ENCODE measurements around the gene ZBTB24. TPM values are rescaled to one million over a fixed set of nuclear protein-coding genes. Genes with fewer than 3 reads are reported as not detected.
"Not testable (repeated sequence)": the region's sequence is repeated elsewhere in the genome, so short reads cannot be mapped to it uniquely, and the experiment has no call there.

The ZBTB24 gene
- total RNA-seq, 4 donors from 2014 or later = 3.7 to 10.5 (median 6.1) TPM

DNA sequence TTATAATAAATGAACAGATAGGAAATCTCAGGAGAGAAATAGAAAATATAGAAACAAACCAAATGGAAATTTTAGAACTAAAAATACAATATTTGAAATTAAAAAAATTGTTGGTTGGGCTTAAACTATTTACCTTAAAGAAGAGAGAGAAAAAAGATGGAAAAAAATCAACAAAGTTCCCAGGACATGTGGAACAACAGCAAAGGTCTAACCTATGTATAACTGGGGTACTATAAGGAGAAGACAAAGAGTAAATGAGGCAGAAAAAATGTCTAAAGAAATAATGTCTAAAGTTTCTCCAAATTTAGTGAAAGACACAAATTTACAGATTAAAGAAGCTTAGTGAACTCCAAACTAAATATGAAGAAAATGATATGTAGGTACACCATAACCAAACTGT lies 41.1 kb upstream of the ZBTB24 start:
- in situ Hi-C loops (cut with MboI; ENCODE audit: low sequenced_read_pairs in 4 of 4) (no loop called here), intact Hi-C loops (cut with DNase I; ENCODE audit: low total_unique reads) (loop anchor here (10.0 kb wide), 1 partner anchor 511 kb away; no protein-coding TSS in a partner anchor)
- TF ChIP-seq, protein P1, sequence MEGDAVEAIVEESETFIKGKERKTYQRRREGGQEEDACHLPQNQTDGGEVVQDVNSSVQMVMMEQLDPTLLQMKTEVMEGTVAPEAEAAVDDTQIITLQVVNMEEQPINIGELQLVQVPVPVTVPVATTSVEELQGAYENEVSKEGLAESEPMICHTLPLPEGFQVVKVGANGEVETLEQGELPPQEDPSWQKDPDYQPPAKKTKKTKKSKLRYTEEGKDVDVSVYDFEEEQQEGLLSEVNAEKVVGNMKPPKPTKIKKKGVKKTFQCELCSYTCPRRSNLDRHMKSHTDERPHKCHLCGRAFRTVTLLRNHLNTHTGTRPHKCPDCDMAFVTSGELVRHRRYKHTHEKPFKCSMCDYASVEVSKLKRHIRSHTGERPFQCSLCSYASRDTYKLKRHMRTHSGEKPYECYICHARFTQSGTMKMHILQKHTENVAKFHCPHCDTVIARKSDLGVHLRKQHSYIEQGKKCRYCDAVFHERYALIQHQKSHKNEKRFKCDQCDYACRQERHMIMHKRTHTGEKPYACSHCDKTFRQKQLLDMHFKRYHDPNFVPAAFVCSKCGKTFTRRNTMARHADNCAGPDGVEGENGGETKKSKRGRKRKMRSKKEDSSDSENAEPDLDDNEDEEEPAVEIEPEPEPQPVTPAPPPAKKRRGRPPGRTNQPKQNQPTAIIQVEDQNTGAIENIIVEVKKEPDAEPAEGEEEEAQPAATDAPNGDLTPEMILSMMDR (IDR thresholded peaks at IDR 0.05 in 4 of 5, conservative IDR thresholded peaks at IDR 0.05 in 1 of 5) = no peak
- no peak for TF ChIP-seq POLR2A (IDR thresholded peaks at IDR 0.05)
- ATAC-seq (no peak), DNase-seq (no peak)
- H3K27me3 ChIP-seq = no peaks in the 10 kb centered on the region
- no peaks in the 10 kb centered on the region for H3K4me1 ChIP-seq
- H3K4me3 ChIP-seq = no peak overlapping the region
- H3K9me3 ChIP-seq = no peaks in the 10 kb centered on the region
- no peak overlapping the region for H3K27ac ChIP-seq
- no peaks in the 10 kb centered on the region for H3K36me3 ChIP-seq

DNA sequence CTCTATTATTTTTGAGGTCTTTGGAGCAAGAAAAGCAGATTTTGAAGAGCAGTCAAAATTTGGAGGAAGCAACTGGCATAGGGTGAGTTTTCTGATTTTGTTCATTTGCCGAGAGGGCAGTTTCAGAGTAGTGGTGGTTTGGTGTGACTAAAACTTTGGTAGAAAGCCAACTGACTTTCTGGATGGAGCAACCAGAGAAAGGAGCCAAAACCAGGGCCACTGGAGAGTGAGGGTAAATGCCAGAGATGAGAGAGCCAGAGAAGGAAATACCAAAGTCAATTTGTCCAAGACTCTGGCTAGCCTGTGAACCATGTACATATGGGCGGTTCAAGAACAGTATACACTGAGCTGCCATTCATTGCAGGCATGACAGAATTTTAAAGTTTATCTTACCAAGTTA lies 40.5 kb upstream of the ZBTB24 start:
- Histone ChIP-seq H3K9me3 (no peaks in the 10 kb centered on the region), H3K4me3 (no peak overlapping the region), H3K4me1 (no peaks in the 10 kb centered on the region), H3K27me3 (no peaks in the 10 kb centered on the region), H3K36me3 (no peaks in the 10 kb centered on the region), H3K27ac (no peak overlapping the region)
- intact Hi-C loops (cut with DNase I; ENCODE audit: low total_unique reads) = loop anchor here (10.0 kb wide), 1 partner anchor 511 kb away; no protein-coding TSS in a partner anchor
- in situ Hi-C loops (cut with MboI; ENCODE audit: low sequenced_read_pairs in 4 of 4) = no loop called here
- TF ChIP-seq POLR2A (IDR thresholded peaks at IDR 0.05) = no peak
- TF ChIP-seq, protein P1 (IDR thresholded peaks at IDR 0.05 in 4 of 5, conservative IDR thresholded peaks at IDR 0.05 in 1 of 5) = no peak
- DNase-seq = no peak
- ATAC-seq = no peak

DNA sequence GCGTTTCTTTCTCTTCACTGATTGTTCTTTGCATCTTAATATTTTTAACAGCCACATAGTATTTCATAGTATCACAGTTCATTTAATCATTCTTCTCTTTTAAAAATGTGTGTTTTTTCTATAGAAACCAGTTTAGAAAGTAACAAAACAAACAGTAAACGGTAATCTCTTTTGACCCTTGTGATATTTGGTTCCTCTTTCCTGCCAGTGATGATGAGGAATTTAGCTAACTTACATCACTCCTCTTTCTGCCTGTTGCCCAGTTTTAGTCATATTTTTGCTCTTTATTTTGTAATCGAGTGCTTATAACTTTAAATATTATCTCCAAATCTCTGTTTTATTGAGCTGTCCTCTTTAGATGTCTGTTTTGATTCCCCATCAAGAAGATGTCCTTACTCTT lies 38.1 kb upstream of the ZBTB24 start:
- H3K4me3 ChIP-seq = no peak overlapping the region
- in situ Hi-C loops (cut with MboI; ENCODE audit: low sequenced_read_pairs in 4 of 4) (no loop called here), intact Hi-C loops (cut with DNase I; ENCODE audit: low total_unique reads) (loop anchor here (10.0 kb wide), 1 partner anchor 514 kb away; no protein-coding TSS in a partner anchor)
- DNase-seq (no peak), ATAC-seq (no peak)
- H3K4me1 ChIP-seq = no peaks in the 10 kb centered on the region
- H3K27ac ChIP-seq = no peak overlapping the region
- no peaks in the 10 kb centered on the region for H3K36me3 ChIP-seq
- TF ChIP-seq, protein P1 (IDR thresholded peaks at IDR 0.05 in 4 of 5, conservative IDR thresholded peaks at IDR 0.05 in 1 of 5) = no peak
- H3K27me3 ChIP-seq = no peaks in the 10 kb centered on the region
- H3K9me3 ChIP-seq = no peaks in the 10 kb centered on the region

DNA sequence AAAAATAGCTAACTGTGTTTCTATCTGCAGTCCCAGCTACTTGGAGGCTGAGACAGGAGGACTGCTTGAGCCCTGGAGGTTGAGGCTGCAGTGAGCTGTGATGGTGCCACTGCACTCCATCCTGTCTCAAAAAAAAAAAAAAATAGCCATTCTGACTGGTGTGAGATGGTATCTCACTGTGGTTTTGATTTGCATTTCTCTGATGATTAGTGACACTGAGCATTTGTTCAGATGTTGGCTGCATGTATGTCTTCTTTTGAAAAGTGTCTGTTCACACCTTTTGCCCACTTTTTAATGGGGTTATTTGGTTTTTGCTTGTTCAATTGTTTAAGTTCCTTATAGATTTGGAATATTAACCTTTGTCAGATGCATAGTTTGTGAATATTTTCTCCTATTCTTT lies 36.6 kb upstream of the ZBTB24 start:
- H3K27ac ChIP-seq; H3K9me3 ChIP-seq; DNase-seq; in situ Hi-C loops (cut with MboI; ENCODE audit: low sequenced_read_pairs in 4 of 4); H3K4me3 ChIP-seq; H3K4me1 ChIP-seq; ATAC-seq; H3K27me3 ChIP-seq; H3K36me3 ChIP-seq: not testable (repeated sequence)
- intact Hi-C loops (cut with DNase I; ENCODE audit: low total_unique reads) = loop anchor here (10.0 kb wide), 1 partner anchor 515 kb away; no protein-coding TSS in a partner anchor

DNA sequence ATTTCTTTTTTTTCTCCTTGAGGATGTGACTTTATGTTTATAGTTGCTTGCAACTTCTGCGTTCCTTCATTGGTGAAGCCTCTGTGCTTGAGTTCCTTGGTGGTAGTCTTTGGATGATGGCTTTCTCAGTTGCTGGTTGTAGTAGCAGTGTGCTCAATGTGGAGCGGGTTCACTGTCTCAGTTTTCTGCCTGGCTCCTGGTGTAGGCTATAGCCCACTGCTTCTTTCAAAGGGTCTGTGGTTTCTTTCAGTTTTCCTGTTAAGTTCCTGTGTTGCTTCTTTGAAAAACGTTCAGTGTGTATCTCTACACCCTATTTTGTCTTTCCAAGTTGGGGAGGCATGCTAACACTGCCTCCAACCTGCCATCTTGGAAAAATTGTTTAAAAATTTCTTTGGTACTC lies 33.9 kb upstream of the ZBTB24 start:
- Histone ChIP-seq H3K27ac (no peak overlapping the region), H3K36me3 (no peaks in the 10 kb centered on the region), H3K27me3 (no peaks in the 10 kb centered on the region), H3K9me3 (no peaks in the 10 kb centered on the region), H3K4me1 (peaks cover 0 to 8% of the 10 kb centered on the region in 2 donors), H3K4me3 (no peak overlapping the region)
- in situ Hi-C loops (cut with MboI; ENCODE audit: low sequenced_read_pairs in 4 of 4) = no loop called here
- intact Hi-C loops (cut with DNase I; ENCODE audit: low total_unique reads) = no loop called here
- ATAC-seq (no peak), DNase-seq (no peak)
- TF ChIP-seq, protein P1 (IDR thresholded peaks at IDR 0.05 in 4 of 5, conservative IDR thresholded peaks at IDR 0.05 in 1 of 5) = no peak
- TF ChIP-seq POLR2A (IDR thresholded peaks at IDR 0.05) = no peak
